Epithelial cell of esophagus (primary cell): ENCODE data around the gene MICALL2.

Experiments used
- DNase-seq: peaks from one replicate; pipeline ENCODE4 v3.0.0; 2010; ENCODE audit warnings: low read depth
- H3K4me3 ChIP-seq: 2 replicates; pipeline ENCODE4 v1.5.1; 2011; ENCODE audit warnings: mild to moderate bottlenecking, low read length, control low read depth
- CTCF ChIP-seq: IDR thresholded peaks from 2 replicates; pipeline ENCODE4 v1.5.1; 2011; ENCODE audit warnings: low read depth, mild to moderate bottlenecking, low read length, control low read depth, inconsistent platforms; ENCODE audit not compliant: insufficient read depth; ENCODE audit errors: missing control alignments

Gene MICALL2

GRCh38 chr7:1501487-1502270 is 42.4 kb upstream of the MICALL2 start:
- DNase-seq = no peak
- no peak overlapping the region for H3K4me3 ChIP-seq
- no peak for TF ChIP-seq CTCF

GRCh38 chr7:1500064-1500807 is 41.0 kb upstream of the MICALL2 start:
- DNase-seq = no peak
- TF ChIP-seq CTCF = no peak
- no peak overlapping the region for H3K4me3 ChIP-seq

GRCh38 chr7:1499367-1500029 is 40.2 kb upstream of the MICALL2 start:
- DNase-seq = no peak
- no peak overlapping the region for H3K4me3 ChIP-seq
- TF ChIP-seq CTCF = no peak

- DNase-seq = no peak
- H3K4me3 ChIP-seq = no peak overlapping the region
- no peak for TF ChIP-seq CTCF
These were observed 39.4 kb upstream of the MICALL2 start for GRCh38 chr7:1498370-1499305.

GRCh38 chr7:1497293-1497927 is 38.1 kb upstream of the MICALL2 start:
- TF ChIP-seq CTCF = no peak
- DNase-seq = no peak
- no peak overlapping the region for H3K4me3 ChIP-seq

GRCh38 chr7:1496531-1497292 is 37.4 kb upstream of the MICALL2 start:
- no peak for DNase-seq
- TF ChIP-seq CTCF = no peak
- no peak overlapping the region for H3K4me3 ChIP-seq
